GM23338 (cell line): ENCODE data around the gene OGFOD2.

ENCODE experiments used
- CTCF ChIP-seq, 2 experiments: fragments of 200-600 bp in 1 of 2; sonication (generic) in 1 of 2; conservative IDR thresholded peaks; 2 replicates each; pipeline versions ENCODE4 v1.5.1 to v1.6.1; 2016 to 2017; ENCODE audit warnings: antibody characterized with exemption in 2 of 2, low read depth in 2 of 2, mild to moderate bottlenecking in 2 of 2, moderate library complexity in 1 of 2
- ETS1 ChIP-seq: IDR thresholded peaks from 2 replicates; pipeline ENCODE4 v1.6.1; 2016; ENCODE audit warnings: antibody characterized with exemption
- EZH2 ChIP-seq: fragments of 200-600 bp; sonication (generic); IDR thresholded peaks from one replicate; pipeline ENCODE4 v1.8.0; 2017; ENCODE audit warnings: antibody characterized with exemption, mild to moderate bottlenecking, low read depth; ENCODE audit not compliant: unreplicated experiment
- EZH2phosphoT487 ChIP-seq: fragments of 200-600 bp; sonication (generic); IDR thresholded peaks from one replicate; pipeline ENCODE4 v1.8.1; 2018; ENCODE audit warnings: antibody characterized with exemption; ENCODE audit not compliant: unreplicated experiment
- JUNB ChIP-seq: IDR thresholded peaks from one replicate; pipeline ENCODE4 v1.6.1; 2016; ENCODE audit warnings: antibody characterized with exemption; ENCODE audit not compliant: unreplicated experiment
- POLR2AphosphoS5 ChIP-seq: IDR thresholded peaks from 2 replicates; pipeline ENCODE4 v1.6.1; 2016; ENCODE audit warnings: antibody characterized with exemption, low read depth
- REST ChIP-seq: IDR thresholded peaks from one replicate; pipeline ENCODE4 v1.6.1; 2018; ENCODE audit warnings: antibody characterized with exemption; ENCODE audit not compliant: unreplicated experiment
- STAT1 ChIP-seq: IDR thresholded peaks from one replicate; pipeline ENCODE4 v1.6.1; 2016; ENCODE audit warnings: antibody characterized with exemption; ENCODE audit not compliant: unreplicated experiment
- ZNF114 ChIP-seq: fragments of 250-450 bp; sonication (Bioruptor Pico); IDR thresholded peaks from 2 replicates; pipeline ENCODE4 v1.5.0; 2020; ENCODE audit warnings: mild to moderate bottlenecking, moderate library complexity

GRCh38 chr12:123024819-123025391, 49.9 kb downstream of the OGFOD2 start:
- TF ChIP-seq EZH2 (no peak), CTCF (conservative IDR thresholded peaks at IDR 0.05; ENCODE audit: low read depth in 2 of 2) (no peak), STAT1 (no peak), POLR2AphosphoS5 (no peak), REST (no peak), JUNB (no peak), ETS1 (no peak), ZNF114 (CRISPR knock-in tag) (no peak), EZH2phosphoT487 (no peak)
